H1 (cell line): ENCODE measurements around the gene ATP13A2. TPM values are rescaled to one million over a fixed set of nuclear protein-coding genes. Genes with fewer than 3 reads are reported as not detected.

Source experiments
- KDM4A ChIP-seq: IDR thresholded peaks from one replicate; pipeline ENCODE4 v1.7.1; 2012; ENCODE audit warnings: low read depth, mild to moderate bottlenecking, moderate library complexity, low read length, inconsistent platforms; ENCODE audit not compliant: severe bottlenecking
- polyA plus RNA-seq, 7 experiments: library from polyadenylated mRNA; depleted of rRNA in 3 of 7; stranded (reverse) in 5 of 7; unstranded in 2 of 7; fragments of >200 nt in 5 of 7; fragments of 200-250 nt in 2 of 7; gene quantifications; 1 replicate in 5 of 7; 2 replicates in 1 of 7; 4 replicates in 1 of 7; pipeline versions ENCODE4 v1.2.1 to v1.2.3, GENCODE V29; 2011 to 2013; ENCODE audit warnings: missing spikeins in 2 of 7, mixed read lengths in 2 of 7
- total RNA-seq: library from RNA; stranded (reverse); fragmentation: NEBNext Ultra II Directional; extraction: Animal tissue kit (Norgen Biotek cat#: 25700); gene quantifications from 2 replicates; pipeline ENCODE4 v1.2.1, GENCODE V29; 2021
- TF ChIP-seq, protein P1 (sequence below): fragments of 300-600 bp; sonication (generic); IDR thresholded peaks from 2 replicates; pipeline ENCODE4 v1.7.1; 2012; ENCODE audit warnings: low read length, moderate library complexity, mild to moderate bottlenecking, inconsistent platforms; ENCODE audit not compliant: insufficient replicate concordance

The ATP13A2 gene
- total and polyA plus RNA-seq, 2 of the 8 experiments (the other 6 are each of a cell fraction or from before 2014, with no cell fraction given): 82.1 to 83.6 TPM

DNA sequence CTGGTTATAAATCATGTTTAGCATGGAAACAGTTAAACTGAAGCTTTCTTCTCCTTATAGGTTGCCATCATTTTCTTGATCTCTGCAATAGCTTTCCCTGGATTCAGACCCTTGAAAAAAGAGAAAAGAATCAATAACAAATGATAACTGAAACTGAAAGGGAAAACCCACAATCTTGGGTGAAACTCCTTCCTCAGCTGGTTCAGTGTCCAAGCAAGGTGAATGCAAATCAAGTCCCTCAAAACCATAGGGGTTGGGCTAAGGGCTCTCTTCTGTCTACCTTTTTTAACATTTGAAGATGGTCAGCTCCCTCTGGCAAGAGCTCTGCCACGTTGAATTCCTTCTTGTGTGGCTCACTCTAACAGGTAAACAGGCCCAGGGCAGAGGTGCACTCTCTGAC, 7.1 kb upstream of the ATP13A2 start (continued):
- TF ChIP-seq, protein P1, sequence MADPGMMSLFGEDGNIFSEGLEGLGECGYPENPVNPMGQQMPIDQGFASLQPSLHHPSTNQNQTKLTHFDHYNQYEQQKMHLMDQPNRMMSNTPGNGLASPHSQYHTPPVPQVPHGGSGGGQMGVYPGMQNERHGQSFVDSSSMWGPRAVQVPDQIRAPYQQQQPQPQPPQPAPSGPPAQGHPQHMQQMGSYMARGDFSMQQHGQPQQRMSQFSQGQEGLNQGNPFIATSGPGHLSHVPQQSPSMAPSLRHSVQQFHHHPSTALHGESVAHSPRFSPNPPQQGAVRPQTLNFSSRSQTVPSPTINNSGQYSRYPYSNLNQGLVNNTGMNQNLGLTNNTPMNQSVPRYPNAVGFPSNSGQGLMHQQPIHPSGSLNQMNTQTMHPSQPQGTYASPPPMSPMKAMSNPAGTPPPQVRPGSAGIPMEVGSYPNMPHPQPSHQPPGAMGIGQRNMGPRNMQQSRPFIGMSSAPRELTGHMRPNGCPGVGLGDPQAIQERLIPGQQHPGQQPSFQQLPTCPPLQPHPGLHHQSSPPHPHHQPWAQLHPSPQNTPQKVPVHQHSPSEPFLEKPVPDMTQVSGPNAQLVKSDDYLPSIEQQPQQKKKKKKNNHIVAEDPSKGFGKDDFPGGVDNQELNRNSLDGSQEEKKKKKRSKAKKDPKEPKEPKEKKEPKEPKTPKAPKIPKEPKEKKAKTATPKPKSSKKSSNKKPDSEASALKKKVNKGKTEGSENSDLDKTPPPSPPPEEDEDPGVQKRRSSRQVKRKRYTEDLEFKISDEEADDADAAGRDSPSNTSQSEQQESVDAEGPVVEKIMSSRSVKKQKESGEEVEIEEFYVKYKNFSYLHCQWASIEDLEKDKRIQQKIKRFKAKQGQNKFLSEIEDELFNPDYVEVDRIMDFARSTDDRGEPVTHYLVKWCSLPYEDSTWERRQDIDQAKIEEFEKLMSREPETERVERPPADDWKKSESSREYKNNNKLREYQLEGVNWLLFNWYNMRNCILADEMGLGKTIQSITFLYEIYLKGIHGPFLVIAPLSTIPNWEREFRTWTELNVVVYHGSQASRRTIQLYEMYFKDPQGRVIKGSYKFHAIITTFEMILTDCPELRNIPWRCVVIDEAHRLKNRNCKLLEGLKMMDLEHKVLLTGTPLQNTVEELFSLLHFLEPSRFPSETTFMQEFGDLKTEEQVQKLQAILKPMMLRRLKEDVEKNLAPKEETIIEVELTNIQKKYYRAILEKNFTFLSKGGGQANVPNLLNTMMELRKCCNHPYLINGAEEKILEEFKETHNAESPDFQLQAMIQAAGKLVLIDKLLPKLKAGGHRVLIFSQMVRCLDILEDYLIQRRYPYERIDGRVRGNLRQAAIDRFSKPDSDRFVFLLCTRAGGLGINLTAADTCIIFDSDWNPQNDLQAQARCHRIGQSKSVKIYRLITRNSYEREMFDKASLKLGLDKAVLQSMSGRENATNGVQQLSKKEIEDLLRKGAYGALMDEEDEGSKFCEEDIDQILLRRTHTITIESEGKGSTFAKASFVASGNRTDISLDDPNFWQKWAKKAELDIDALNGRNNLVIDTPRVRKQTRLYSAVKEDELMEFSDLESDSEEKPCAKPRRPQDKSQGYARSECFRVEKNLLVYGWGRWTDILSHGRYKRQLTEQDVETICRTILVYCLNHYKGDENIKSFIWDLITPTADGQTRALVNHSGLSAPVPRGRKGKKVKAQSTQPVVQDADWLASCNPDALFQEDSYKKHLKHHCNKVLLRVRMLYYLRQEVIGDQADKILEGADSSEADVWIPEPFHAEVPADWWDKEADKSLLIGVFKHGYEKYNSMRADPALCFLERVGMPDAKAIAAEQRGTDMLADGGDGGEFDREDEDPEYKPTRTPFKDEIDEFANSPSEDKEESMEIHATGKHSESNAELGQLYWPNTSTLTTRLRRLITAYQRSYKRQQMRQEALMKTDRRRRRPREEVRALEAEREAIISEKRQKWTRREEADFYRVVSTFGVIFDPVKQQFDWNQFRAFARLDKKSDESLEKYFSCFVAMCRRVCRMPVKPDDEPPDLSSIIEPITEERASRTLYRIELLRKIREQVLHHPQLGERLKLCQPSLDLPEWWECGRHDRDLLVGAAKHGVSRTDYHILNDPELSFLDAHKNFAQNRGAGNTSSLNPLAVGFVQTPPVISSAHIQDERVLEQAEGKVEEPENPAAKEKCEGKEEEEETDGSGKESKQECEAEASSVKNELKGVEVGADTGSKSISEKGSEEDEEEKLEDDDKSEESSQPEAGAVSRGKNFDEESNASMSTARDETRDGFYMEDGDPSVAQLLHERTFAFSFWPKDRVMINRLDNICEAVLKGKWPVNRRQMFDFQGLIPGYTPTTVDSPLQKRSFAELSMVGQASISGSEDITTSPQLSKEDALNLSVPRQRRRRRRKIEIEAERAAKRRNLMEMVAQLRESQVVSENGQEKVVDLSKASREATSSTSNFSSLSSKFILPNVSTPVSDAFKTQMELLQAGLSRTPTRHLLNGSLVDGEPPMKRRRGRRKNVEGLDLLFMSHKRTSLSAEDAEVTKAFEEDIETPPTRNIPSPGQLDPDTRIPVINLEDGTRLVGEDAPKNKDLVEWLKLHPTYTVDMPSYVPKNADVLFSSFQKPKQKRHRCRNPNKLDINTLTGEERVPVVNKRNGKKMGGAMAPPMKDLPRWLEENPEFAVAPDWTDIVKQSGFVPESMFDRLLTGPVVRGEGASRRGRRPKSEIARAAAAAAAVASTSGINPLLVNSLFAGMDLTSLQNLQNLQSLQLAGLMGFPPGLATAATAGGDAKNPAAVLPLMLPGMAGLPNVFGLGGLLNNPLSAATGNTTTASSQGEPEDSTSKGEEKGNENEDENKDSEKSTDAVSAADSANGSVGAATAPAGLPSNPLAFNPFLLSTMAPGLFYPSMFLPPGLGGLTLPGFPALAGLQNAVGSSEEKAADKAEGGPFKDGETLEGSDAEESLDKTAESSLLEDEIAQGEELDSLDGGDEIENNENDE: no peak
- TF ChIP-seq KDM4A: no peak
